ENCODE results near the gene STARD3.

- TF ChIP-seq CTCF (IDR thresholded peaks at IDR 0.05; ENCODE audit: low read length) (no peak), EZH2 (IDR thresholded peaks at IDR 0.05; ENCODE audit: borderline replicate concordance, low read length) (no peak)
These were observed 9.0 kb upstream of the STARD3 start for GRCh38 chr17:39627712-39628516.
